Vagina (tissue), 2 donors: Measurements from ENCODE around the gene UNC119. TPM values are rescaled to one million over a fixed set of nuclear protein-coding genes. Genes with fewer than 3 reads are reported as not detected.

Experiments used
- DNase-seq, 2 donors: peaks; one replicate each; pipeline ENCODE4 v3.0.0-alpha.2; 2017; ENCODE audit errors: extremely low spot score in 2 of 2
- H3K27ac ChIP-seq: fragments of 200-600 bp; sonication (generic); one replicate; pipeline ENCODE4 v1.5.1; 2019
- H3K27me3 ChIP-seq: fragments of 200-600 bp; sonication (generic); one replicate; pipeline ENCODE4 v1.5.1; 2019
- H3K36me3 ChIP-seq, 2 donors: fragments of 200-600 bp; sonication (generic); one replicate each; pipeline ENCODE4 v1.5.1; 2017 to 2019
- H3K4me1 ChIP-seq: fragments of 200-600 bp; sonication (generic); one replicate; pipeline ENCODE4 v1.5.1; 2019
- H3K4me3 ChIP-seq, 2 donors: fragments of 200-600 bp; sonication (generic); 1 replicate in 1 of 2; 2 replicates in 1 of 2; pipeline ENCODE4 v1.5.1; 2016 to 2019
- H3K9me3 ChIP-seq: fragments of 200-600 bp; sonication (generic); one replicate; pipeline ENCODE4 v1.5.1; 2019
- POLR2A ChIP-seq, 2 donors: fragments of 450-650 bp; IDR thresholded peaks; one replicate each; pipeline ENCODE4 v1.6.1; 2017; ENCODE audit warnings: antibody characterized with exemption in 2 of 2, mild to moderate bottlenecking in 2 of 2, moderate library complexity in 2 of 2
- POLR2AphosphoS5 ChIP-seq, 2 donors: sonication (generic); formaldehyde crosslinking; IDR thresholded peaks; one replicate each; pipeline ENCODE4 v1.9.0; 2017; ENCODE audit warnings: antibody characterized with exemption in 2 of 2, mild to moderate bottlenecking in 2 of 2, low read depth in 1 of 2; ENCODE audit not compliant: insufficient read depth in 1 of 2
- intact Hi-C: fragments of 100-400 bp; cut with DNase I; formaldehyde crosslinking; loops from one replicate; pipeline ENCODE4 v1.15.1; 2023
- total RNA-seq: library from RNA; depleted of rRNA; stranded (reverse); fragments of >200 nt; gene quantifications from one replicate; pipeline ENCODE4 v1.2.3, GENCODE V29; 2016
- TF ChIP-seq, protein P1 (sequence below), 3 experiments: fragments of 450-650 bp in 2 of 3; fragments of 200-600 bp in 1 of 3; sonication (generic) in 1 of 3; IDR thresholded peaks; one replicate each; pipeline ENCODE4 v1.5.1; 2017 to 2019; ENCODE audit warnings: antibody characterized with exemption in 3 of 3, mild to moderate bottlenecking in 2 of 3, moderate library complexity in 2 of 3

UNC119 gene
- total RNA-seq, 1 donor from 2014 or later, result 38.1 TPM

- no peaks in the 10 kb centered on the region for H3K27me3 ChIP-seq
- peaks cover 4% of the 10 kb centered on the region for H3K4me1 ChIP-seq
- no peak overlapping the region for H3K4me3 ChIP-seq
- H3K9me3 ChIP-seq, result no peaks in the 10 kb centered on the region
- no peaks in the 10 kb centered on the region for H3K36me3 ChIP-seq
- intact Hi-C loops, result no loop called here
- H3K27ac ChIP-seq, result no peak overlapping the region
- no peak for DNase-seq
- no peak for TF ChIP-seq POLR2A (IDR thresholded peaks at IDR 0.05)
- no peak for TF ChIP-seq POLR2AphosphoS5 (IDR thresholded peaks at IDR 0.05; ENCODE audit: insufficient read depth in 1 of 2, low read depth in 1 of 2)
- TF ChIP-seq, protein P1, sequence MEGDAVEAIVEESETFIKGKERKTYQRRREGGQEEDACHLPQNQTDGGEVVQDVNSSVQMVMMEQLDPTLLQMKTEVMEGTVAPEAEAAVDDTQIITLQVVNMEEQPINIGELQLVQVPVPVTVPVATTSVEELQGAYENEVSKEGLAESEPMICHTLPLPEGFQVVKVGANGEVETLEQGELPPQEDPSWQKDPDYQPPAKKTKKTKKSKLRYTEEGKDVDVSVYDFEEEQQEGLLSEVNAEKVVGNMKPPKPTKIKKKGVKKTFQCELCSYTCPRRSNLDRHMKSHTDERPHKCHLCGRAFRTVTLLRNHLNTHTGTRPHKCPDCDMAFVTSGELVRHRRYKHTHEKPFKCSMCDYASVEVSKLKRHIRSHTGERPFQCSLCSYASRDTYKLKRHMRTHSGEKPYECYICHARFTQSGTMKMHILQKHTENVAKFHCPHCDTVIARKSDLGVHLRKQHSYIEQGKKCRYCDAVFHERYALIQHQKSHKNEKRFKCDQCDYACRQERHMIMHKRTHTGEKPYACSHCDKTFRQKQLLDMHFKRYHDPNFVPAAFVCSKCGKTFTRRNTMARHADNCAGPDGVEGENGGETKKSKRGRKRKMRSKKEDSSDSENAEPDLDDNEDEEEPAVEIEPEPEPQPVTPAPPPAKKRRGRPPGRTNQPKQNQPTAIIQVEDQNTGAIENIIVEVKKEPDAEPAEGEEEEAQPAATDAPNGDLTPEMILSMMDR (IDR thresholded peaks at IDR 0.05), result no peak
These were observed 14.0 kb downstream of the UNC119 start for GRCh38 chr17:28538296-28538895.

DNA sequence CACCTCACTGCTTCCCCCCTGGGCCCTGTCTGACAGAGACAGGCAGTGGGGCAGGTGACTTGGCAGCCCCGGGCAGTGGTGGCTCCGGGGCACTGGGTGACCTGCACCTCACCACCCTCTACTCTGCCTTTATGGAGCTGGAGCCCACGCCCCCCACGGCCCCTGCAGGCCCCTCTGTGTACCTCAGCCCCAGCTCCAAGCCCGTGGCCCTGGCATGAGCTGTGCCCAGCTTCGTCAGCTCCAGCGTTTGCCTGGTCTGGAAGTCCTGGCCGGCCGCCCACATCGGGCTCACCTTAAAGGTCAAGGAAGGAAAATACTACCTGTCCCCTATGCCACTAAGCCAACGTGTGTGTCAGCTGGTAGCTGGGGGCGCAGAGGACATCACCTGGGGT lies 15.2 kb downstream of the UNC119 start:
- Histone ChIP-seq H3K36me3 (no peaks in the 10 kb centered on the region), H3K4me3 (no peak overlapping the region), H3K9me3 (no peaks in the 10 kb centered on the region), H3K27ac (no peak overlapping the region), H3K4me1 (peaks cover 13% of the 10 kb centered on the region), H3K27me3 (no peaks in the 10 kb centered on the region)
- intact Hi-C loops, result no loop called here
- TF ChIP-seq, protein P1 (IDR thresholded peaks at IDR 0.05), result no peak
- TF ChIP-seq POLR2AphosphoS5 (IDR thresholded peaks at IDR 0.05; ENCODE audit: insufficient read depth in 1 of 2, low read depth in 1 of 2) (no peak), POLR2A (IDR thresholded peaks at IDR 0.05) (no peak)
- no peak for DNase-seq

- intact Hi-C loops, result loop anchor here (1.0 kb wide), 1 partner anchor 45 kb away; no protein-coding TSS in a partner anchor
These were observed 15.7 kb downstream of the UNC119 start for GRCh38 chr17:28536532-28537218.

GRCh38 chr17:28534740-28535375 lies 17.6 kb downstream of the UNC119 start:
- Histone ChIP-seq H3K9me3 (no peaks in the 10 kb centered on the region), H3K27me3 (no peaks in the 10 kb centered on the region), H3K4me3 (no peak overlapping the region), H3K36me3 (no peaks in the 10 kb centered on the region), H3K4me1 (peaks cover 19% of the 10 kb centered on the region), H3K27ac (no peak overlapping the region)
- DNase-seq, result no peak
- intact Hi-C loops, result no loop called here
- no peak for TF ChIP-seq POLR2A (IDR thresholded peaks at IDR 0.05)
- TF ChIP-seq, protein P1 (IDR thresholded peaks at IDR 0.05), result no peak
- TF ChIP-seq POLR2AphosphoS5 (IDR thresholded peaks at IDR 0.05; ENCODE audit: insufficient read depth in 1 of 2, low read depth in 1 of 2), result no peak

More at GRCh38 chr17:28536532-28537218, 15.7 kb downstream of the UNC119 start:
- DNase-seq, result no peak
- no peak for TF ChIP-seq POLR2A (IDR thresholded peaks at IDR 0.05)
- TF ChIP-seq, protein P1 (IDR thresholded peaks at IDR 0.05), result no peak
- TF ChIP-seq POLR2AphosphoS5 (IDR thresholded peaks at IDR 0.05; ENCODE audit: insufficient read depth in 1 of 2, low read depth in 1 of 2), result no peak
- Histone ChIP-seq H3K9me3 (no peaks in the 10 kb centered on the region), H3K27me3 (no peaks in the 10 kb centered on the region), H3K4me1 (peaks cover 18% of the 10 kb centered on the region), H3K27ac (no peak overlapping the region), H3K4me3 (no peak overlapping the region), H3K36me3 (no peaks in the 10 kb centered on the region)
